ENCODE results near the gene INF2.

- no peak for TF ChIP-seq CTCF (IDR thresholded peaks at IDR 0.05)
- TF ChIP-seq POLR2A (IDR thresholded peaks at IDR 0.05; ENCODE audit: low read depth): no peak
Observed at GRCh38 chr14:104715871-104716270, 26.5 kb downstream of the INF2 start.

All from esophagus muscularis mucosa (tissue), 3 donors.